ENCODE results near the gene RAD18.

Gene RAD18

GRCh38 chr3:8984526-8984925, 21.3 kb upstream of the RAD18 start:
- no peak for DNase-seq

DNA sequence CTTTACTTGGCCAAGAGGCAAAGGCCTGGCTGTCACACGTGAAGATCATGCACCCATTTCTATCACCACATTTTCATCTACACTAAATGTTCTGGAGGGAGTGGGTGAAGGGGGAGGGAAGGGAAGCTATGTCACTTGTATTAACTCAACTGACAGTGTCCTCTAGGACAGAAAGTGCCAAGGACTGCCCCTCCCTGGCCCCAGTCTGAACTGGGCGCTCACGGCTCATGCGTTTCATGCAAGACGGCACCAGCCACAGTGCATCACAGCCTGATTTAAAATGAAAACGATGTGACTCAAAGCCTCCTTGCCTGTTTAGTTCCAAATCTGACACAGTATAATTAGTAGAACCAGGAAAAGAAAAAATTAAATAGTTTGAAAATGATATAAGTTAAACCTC, 20.8 kb upstream of the RAD18 start:
- no peak for DNase-seq

- no peak for DNase-seq
Observed at GRCh38 chr3:8983591-8983990, 20.3 kb upstream of the RAD18 start.

DNA sequence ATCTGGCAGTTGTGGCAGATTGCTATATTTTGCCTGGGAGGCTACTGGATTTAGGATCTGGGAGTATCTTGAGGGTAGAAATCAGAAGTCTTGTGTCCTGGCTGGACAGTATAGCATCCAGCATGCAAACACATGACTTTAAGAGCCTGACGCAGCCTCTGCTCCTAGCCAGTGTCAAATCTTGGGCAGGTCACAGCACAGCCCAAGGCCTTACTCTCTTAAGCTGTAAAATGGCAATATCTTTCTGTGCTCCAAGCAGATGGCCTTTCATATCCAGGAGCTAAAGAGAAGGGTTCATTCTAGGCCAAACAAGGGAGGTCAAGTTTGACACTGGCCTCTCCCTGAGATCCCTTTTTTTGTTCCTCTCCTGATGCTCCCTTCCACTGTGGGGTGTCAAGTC, 19.8 kb upstream of the RAD18 start:
- DNase-seq, result no peak

GRCh38 chr3:8982509-8982908, 19.2 kb upstream of the RAD18 start:
- DNase-seq, result no peak

DNA sequence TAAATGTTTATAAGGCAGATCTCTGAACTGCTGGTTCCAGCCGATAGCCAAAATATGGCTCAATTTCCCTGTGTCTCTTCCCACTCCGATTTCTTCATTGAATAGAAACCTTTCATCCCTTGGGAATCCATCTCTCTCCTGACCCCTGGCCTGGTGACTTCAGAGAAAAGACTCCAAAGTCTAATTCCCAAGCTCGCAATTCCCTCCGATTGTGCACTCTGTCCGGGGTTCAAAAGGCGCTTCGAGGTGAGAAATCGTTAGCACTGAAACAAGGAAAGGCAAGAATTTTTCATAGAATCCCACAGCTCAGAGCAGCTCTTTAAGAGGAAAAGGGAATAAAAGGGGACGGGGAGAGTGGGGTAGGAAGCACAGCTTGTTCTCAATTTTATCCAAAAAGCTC, 18.4 kb upstream of the RAD18 start:
- no peak for DNase-seq

- no peak for DNase-seq
Observed at GRCh38 chr3:8981296-8981695, 18.0 kb upstream of the RAD18 start.

DNA sequence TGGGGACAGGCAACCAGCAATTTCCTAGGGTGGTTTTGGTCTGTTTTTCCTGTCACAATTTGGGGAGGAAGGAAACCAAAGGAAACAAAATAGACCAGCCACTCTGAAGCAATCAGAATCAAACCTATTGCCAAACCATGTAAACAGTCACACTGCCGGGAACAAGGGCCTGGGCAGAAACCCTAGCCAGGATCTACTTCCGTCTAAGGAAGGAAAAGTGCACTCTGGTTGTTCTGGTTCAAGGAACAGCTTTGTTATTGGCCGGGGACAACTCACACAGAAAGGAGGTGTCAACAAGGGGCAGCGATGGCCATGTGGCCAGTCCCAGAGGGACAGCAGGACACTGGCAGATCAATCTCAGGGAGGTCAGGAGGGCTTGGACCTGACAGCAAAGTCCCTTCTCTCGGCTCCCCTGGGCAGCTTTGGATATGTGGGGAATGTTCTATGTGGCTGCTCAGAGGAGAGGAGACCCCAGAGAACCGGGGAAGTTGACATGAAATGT, 17.5 kb upstream of the RAD18 start:
- DNase-seq, result no peak

DNA sequence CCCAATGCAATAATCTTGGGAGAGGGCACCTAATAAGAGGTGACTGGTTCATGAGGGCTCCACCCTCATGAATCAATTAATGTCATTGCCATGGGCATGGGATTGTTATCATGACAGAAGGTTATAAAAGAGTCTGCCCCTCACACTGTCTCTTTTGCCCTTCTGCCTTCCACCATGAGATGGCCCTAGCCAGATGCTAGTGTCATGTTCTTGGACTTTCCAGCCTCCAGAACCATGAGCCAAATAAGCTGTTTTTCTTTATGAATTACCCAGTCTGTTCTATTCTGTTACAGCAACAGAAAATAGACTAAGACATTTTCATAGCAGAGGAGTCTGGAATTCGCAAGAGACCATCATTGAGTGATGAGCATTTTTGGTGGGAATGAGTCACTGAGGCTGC, 16.0 kb upstream of the RAD18 start:
- DNase-seq, result no peak

DNA sequence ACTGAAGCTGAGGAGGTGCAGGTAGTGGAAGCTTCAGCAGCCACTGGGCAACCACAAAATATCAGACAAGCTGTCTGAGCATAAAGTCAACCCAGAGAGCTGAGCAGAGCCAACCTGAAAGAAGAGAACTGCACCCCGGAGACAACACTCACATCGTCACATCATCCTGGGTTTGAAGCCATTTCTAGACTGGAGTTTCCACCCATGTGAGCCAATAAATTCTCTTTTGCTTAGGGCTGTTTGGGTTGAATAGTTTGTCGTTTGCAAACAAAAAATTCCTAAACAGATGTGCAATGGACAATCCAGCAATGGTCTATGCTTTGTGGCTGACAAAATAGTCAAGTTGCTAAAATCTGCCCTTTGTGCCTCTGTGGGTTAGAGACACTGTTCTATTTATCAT, 15.3 kb upstream of the RAD18 start:
- no peak for DNase-seq

DNA sequence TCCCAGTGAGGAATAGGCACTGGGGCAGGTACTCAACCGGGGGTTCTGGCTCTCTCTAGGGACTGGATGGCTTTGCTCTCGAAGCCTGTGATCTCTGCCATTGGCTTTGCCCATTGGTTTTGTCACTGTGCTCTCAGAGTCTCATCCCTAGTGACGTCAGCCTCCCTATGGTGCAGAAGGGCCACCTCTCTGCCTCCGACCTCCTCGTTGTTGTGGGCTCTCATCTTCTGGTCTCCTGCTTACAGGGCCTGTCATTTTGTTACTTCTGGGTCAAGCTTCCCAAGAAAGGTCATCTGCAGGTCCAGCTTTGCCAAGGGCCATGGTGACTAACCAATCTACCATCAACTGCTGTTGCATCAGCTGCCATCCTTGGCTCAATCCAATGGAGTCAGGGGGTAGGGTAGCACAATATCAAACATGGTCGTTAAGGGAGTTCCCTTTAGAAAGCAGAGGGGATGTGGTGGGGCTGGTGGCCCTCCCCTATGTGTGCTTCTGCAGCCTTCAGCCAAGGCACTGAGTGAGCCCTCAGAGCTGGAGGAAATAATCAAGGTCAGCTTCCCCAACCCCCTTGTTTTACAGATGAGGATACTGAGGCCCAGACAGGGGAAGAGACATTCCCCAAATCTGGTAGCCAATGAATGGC, 13.4 kb upstream of the RAD18 start:
- DNase-seq, result no peak

DNA sequence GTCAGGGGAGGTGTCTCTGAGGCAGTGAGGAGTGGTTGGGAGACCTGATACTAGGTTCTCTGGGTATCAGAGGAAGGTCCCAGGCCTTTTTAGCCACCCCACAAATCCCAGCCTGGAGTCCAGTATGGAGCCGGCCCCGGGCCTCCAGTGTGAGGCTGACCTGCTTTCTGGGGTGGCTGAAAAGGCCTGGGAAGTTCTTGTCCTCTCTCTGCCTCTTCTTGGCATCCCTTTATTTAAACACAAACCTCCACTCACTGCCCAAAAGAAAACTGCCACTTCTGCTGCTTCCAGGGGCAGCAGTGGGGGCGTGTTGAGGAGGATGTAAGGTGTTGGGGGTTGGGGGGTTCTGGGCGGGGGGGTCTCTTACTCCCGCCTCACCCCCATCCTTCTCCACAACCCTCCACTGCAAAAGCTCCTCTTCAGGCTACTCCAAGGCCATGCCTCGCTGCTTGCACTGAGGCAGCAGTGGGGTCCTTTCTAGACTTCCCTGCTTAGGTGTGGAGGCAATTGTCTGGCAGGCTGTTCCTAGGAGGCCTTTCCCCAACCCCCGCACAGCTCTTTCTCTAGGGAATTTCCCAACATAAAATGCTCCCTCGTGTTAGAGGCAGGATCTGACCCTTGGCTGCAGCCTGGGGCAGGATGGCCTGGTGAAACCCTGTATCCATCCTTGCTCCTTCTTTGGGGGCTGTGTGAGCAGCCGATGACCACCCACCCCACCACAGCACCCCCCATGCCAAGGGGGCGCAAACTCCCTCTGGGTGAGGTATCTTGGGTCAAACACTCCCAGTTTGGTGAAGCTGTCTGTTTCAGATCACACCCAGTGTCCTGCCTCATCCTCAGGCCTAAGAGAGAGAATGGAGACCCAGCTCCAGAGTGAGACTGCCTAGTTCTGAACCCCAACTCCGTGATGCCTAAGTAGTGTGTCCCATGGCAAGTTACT, 12.1 kb upstream of the RAD18 start:
- no peak for DNase-seq

DNA sequence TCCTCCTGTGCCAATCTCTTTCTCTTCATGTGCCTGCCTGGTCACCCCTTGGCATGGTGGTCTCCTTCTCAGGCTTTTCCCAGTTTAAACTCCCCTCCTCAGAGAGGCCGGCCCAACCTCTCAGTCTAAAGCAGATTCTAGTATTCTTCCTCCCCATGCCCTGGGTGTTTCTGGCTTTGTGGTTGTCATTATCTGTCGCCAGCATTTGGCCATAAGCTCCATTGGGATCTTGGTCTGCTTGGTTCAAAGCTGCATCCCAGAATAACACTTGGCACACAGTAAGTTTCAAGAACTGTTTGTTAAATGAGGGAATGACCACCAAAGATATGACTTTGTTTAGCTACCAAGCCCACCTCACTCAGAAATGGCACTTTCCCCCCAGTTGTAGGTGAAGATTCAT, 11.2 kb upstream of the RAD18 start:
- no peak for DNase-seq

- no peak for DNase-seq
Observed at GRCh38 chr3:8972639-8973038, 9.4 kb upstream of the RAD18 start.

GRCh38 chr3:8970971-8971589, 7.8 kb upstream of the RAD18 start:
- DNase-seq, result peak; percentile 76

- no peak for DNase-seq
Observed at GRCh38 chr3:8969241-8969640, 6.0 kb upstream of the RAD18 start.

- DNase-seq, result no peak
Observed at GRCh38 chr3:8968375-8968882, 5.2 kb upstream of the RAD18 start.

DNA sequence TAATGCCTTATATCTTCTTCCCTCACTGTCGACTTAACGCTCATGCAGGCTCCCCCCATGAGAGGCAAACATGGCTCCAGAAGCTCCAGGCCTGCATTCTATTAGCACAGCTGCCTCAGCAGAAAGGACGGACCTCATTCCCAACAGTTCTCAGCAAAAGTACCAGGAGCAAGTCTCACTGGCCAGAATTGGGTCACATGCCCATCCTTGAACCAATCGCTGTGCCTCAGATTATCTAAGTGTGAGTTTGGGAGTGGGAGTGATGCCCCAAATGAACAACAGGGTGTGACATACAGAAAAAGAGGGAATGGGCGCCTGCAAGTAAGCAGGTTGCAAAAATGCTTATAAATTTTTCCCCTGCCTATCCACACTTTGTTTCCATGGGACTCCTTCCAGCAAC, 4.3 kb upstream of the RAD18 start:
- DNase-seq, result no peak

DNA sequence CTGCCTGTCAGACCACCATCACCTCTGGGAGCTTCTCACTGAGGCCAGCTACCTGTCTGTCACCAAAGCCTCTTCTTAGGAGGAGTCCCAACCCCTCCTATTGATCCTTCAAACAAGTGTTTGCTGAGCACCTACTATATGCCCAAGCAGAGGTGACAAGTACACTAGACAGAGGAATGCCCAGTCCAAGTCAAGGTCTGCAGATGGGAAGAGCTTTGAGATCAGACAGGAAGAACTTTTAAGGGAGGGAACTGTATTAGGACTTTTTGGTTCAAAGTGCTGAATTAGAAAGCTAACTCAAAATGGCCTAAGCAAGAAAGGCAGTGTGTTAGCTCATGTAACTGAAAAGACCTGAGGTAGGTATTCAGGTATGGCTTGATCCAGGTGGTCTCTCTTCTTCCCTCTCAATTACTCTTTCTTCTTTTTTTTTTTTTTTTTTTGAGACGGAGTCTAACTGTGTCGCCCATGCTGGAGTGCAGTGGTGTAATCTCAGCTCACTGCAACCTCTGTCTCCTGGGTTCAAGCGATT, 3.6 kb upstream of the RAD18 start:
- no peak for DNase-seq

DNA sequence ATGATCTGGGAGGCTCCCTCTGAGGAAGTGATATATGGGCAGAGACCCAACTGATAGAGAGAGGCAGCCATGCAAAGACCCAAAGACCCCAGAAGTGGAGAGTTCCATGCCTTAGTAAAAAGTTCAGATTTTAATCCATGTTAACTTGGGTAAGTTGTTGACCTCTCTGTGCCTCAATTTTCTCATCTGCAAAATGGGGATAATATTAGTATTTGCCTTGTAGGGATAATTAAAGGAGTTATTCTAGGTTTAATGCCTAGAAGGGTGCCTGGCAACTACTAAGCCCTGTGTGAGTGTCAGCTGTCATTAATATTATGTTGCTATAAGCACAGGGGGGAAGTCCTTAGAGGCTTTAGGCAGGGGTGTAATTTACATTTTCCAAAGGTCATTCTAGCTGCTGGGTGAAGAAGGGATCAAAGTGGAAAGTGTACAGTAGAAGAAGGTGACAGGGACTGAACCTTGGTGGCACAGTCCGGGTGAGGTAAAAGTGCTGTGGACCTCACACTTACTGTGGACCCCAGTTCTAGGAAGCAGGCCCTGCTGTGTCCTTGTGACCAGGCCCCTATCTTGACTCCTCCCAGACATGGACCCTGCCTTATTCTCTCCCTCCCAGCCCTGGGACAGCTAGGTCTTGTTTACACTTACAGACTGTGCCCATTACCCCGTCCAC, 3.0 kb upstream of the RAD18 start:
- DNase-seq, result no peak

GRCh38 chr3:8964436-8965370, 1.4 kb upstream of the RAD18 start:
- DNase-seq, result no peak

Measured in stimulated activated CD4-positive, alpha-beta T cell treated with anti-CD3 and anti-CD28 coated beads, Interleukin-15, amount 100 ng/mL, for 24 hours (primary cell).